GM23338 (cell line): ENCODE data around the gene CLN6. TPM values are rescaled to one million over a fixed set of nuclear protein-coding genes. Genes with fewer than 3 reads are reported as not detected.

Experiments used
- ATAC-seq: fragments of 200-7000 bp; cut with Tn5 transposase; 3 replicates; pipeline ENCODE4 v1.9.1; 2020
- DNase-seq: peaks from one replicate; pipeline ENCODE4 v3.0.0-alpha.2; 2015; ENCODE audit warnings: low spot score
- H2AFZ ChIP-seq: fragments of 200-600 bp; sonication (generic); 2 replicates; pipeline ENCODE4 v1.8.0; 2016; ENCODE audit warnings: antibody characterized with exemption, mild to moderate bottlenecking, moderate library complexity
- H3F3A ChIP-seq: fragments of 200-600 bp; sonication (generic); replicated peaks from 2 replicates; pipeline ENCODE4 v1.8.0; 2017; ENCODE audit warnings: antibody characterized with exemption, mixed run types, low read depth
- H3K27ac ChIP-seq: fragments of 200-600 bp; sonication (generic); 2 replicates; pipeline ENCODE4 v1.6.1; 2016; ENCODE audit warnings: low read depth
- H3K27me3 ChIP-seq: fragments of 200-600 bp; sonication (generic); 2 replicates; pipeline ENCODE4 v1.8.0; 2016; ENCODE audit warnings: mild to moderate bottlenecking, mixed run types, moderate library complexity; ENCODE audit not compliant: insufficient read depth
- H3K36me3 ChIP-seq: fragments of 200-600 bp; sonication (generic); 2 replicates; pipeline ENCODE4 v1.8.0; 2016; ENCODE audit warnings: mild to moderate bottlenecking; ENCODE audit not compliant: insufficient read depth
- H3K4me1 ChIP-seq: fragments of 200-600 bp; sonication (generic); 2 replicates; pipeline ENCODE4 v1.8.0; 2016; ENCODE audit warnings: mild to moderate bottlenecking, moderate library complexity; ENCODE audit not compliant: insufficient read depth
- H3K4me2 ChIP-seq: fragments of 200-600 bp; sonication (generic); 2 replicates; pipeline ENCODE4 v1.7.1; 2017; ENCODE audit warnings: mixed run types
- H3K4me3 ChIP-seq: fragments of 200-600 bp; sonication (generic); 2 replicates; pipeline ENCODE4 v1.6.1; 2016; ENCODE audit warnings: mixed run types
- H3K79me2 ChIP-seq: fragments of 200-600 bp; sonication (generic); replicated peaks from 2 replicates; pipeline ENCODE4 v1.8.0; 2017; ENCODE audit warnings: mild to moderate bottlenecking; ENCODE audit not compliant: insufficient read depth
- H3K9me2 ChIP-seq: fragments of 200-600 bp; sonication (generic); 2 replicates; pipeline ENCODE4 v1.8.0; 2017; ENCODE audit not compliant: insufficient read depth
- H4K20me1 ChIP-seq: fragments of 200-600 bp; sonication (generic); replicated peaks from 2 replicates; pipeline ENCODE4 v1.8.0; 2017; ENCODE audit warnings: mild to moderate bottlenecking; ENCODE audit not compliant: insufficient read depth
- H3K27ac Mint-ChIP-seq: 2 replicates; pipeline ENCODE4 v1.8.0; 2020; ENCODE audit warnings: inconsistent platforms, mild to moderate bottlenecking, moderate library complexity, mixed read lengths
- H3K27me3 Mint-ChIP-seq: 3 replicates; pipeline ENCODE4 v1.8.0; 2022; ENCODE audit warnings: low read depth, mild to moderate bottlenecking, moderate library complexity, mixed read lengths, inconsistent platforms; ENCODE audit not compliant: insufficient read depth, poor library complexity
- H3K36me3 Mint-ChIP-seq: 3 replicates; pipeline ENCODE4 v1.8.0; 2021; ENCODE audit warnings: low read depth, mild to moderate bottlenecking, inconsistent platforms, moderate library complexity, mixed read lengths
- H3K4me1 Mint-ChIP-seq: 3 replicates; pipeline ENCODE4 v1.8.0; 2020; ENCODE audit warnings: mild to moderate bottlenecking, inconsistent platforms, mixed read lengths
- H3K4me3 Mint-ChIP-seq: 3 replicates; pipeline ENCODE4 v1.8.0; 2021; ENCODE audit warnings: moderate library complexity, mild to moderate bottlenecking, inconsistent platforms, mixed read lengths
- H3K9me3 Mint-ChIP-seq: 3 replicates; pipeline ENCODE4 v1.8.0; 2020; ENCODE audit warnings: moderate library complexity, mild to moderate bottlenecking, inconsistent platforms, mixed read lengths
- NANOG ChIP-seq: IDR thresholded peaks from 2 replicates; pipeline ENCODE4 v1.6.1; 2016; ENCODE audit warnings: antibody characterized with exemption, borderline replicate concordance
- POLR2AphosphoS5 ChIP-seq: IDR thresholded peaks from 2 replicates; pipeline ENCODE4 v1.6.1; 2016; ENCODE audit warnings: antibody characterized with exemption, low read depth
- polyA plus RNA-seq: library from polyadenylated mRNA; unstranded; fragments of >200 nt; fragmentation: Nextera tagmentation; extraction: Ambion mirVana; gene quantifications from 2 replicates; pipeline ENCODE4 v1.2.1, GENCODE V29; 2016
- total RNA-seq: library from RNA; depleted of rRNA; stranded (reverse); fragments of >200 nt; shearing (Covaris generic); gene quantifications from 2 replicates; pipeline ENCODE4 v1.2.3, GENCODE V29; 2014
- TF ChIP-seq, protein P1 (sequence below), 2 experiments: fragments of 200-600 bp in 1 of 2; sonication (generic) in 1 of 2; conservative IDR thresholded peaks; 2 replicates each; pipeline versions ENCODE4 v1.5.1 to v1.6.1; 2016 to 2017; ENCODE audit warnings: antibody characterized with exemption in 2 of 2, low read depth in 2 of 2, mild to moderate bottlenecking in 2 of 2, moderate library complexity in 1 of 2
- TF ChIP-seq, protein P2 (sequence below): fragments of 250-450 bp; sonication (Bioruptor Pico); IDR thresholded peaks from 2 replicates; pipeline ENCODE4 v1.5.0; 2020; ENCODE audit warnings: mild to moderate bottlenecking, moderate library complexity

The CLN6 gene
- total and polyA plus RNA-seq, 2 experiments from 2014 or later: 20.7 to 69.5 TPM

DNA sequence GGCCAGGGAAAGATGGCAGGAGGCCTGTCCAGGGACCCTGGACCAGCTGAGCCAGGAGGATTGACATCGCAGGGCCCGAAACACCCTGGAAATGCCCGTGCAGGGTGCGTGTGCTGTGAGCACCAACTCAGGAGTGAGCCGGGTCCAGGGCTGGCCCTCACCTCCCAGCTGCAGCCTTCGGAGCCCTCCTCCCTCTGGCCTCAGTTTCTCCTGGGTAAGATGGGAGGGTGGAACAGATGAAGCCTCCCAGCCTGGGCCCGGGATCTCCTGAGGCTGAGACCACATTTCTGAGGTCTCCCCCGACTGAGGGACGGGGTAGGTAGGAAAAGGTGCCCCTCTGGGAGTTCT is 19.1 kb downstream of the CLN6 start:
- no peak overlapping the region for H3K27ac Mint-ChIP-seq
- Histone ChIP-seq H3K36me3 (no peaks in the 10 kb centered on the region), H3K9me2 (no peaks in the 10 kb centered on the region), H3K27me3 (no peaks in the 10 kb centered on the region), H3K27ac (0 out of 2 replicates have a peak overlapping the region, but pooled peaks have one; percentile 59), H4K20me1 (peaks cover 18% of the 10 kb centered on the region; the same call in 1 of the 2 replicates), H3K4me1 (peaks cover 23% of the 10 kb centered on the region), H3K79me2 (peaks cover 24% of the 10 kb centered on the region), H3K4me2 (peak overlapping the region; percentile 57; the same call in 1 of the 2 replicates), H2AFZ (no peak overlapping the region), H3F3A (peaks cover 15% of the 10 kb centered on the region), H3K4me3 (no peak overlapping the region)
- H3K36me3 Mint-ChIP-seq: peaks cover 8% of the 10 kb centered on the region
- H3K27me3 Mint-ChIP-seq: peaks cover 27% of the 10 kb centered on the region
- no peak overlapping the region for H3K4me3 Mint-ChIP-seq
- peaks cover 47% of the 10 kb centered on the region for H3K4me1 Mint-ChIP-seq
- ATAC-seq (no peak), DNase-seq (no peak)
- TF ChIP-seq, protein P1, sequence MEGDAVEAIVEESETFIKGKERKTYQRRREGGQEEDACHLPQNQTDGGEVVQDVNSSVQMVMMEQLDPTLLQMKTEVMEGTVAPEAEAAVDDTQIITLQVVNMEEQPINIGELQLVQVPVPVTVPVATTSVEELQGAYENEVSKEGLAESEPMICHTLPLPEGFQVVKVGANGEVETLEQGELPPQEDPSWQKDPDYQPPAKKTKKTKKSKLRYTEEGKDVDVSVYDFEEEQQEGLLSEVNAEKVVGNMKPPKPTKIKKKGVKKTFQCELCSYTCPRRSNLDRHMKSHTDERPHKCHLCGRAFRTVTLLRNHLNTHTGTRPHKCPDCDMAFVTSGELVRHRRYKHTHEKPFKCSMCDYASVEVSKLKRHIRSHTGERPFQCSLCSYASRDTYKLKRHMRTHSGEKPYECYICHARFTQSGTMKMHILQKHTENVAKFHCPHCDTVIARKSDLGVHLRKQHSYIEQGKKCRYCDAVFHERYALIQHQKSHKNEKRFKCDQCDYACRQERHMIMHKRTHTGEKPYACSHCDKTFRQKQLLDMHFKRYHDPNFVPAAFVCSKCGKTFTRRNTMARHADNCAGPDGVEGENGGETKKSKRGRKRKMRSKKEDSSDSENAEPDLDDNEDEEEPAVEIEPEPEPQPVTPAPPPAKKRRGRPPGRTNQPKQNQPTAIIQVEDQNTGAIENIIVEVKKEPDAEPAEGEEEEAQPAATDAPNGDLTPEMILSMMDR (conservative IDR thresholded peaks at IDR 0.05; ENCODE audit: low read depth in 2 of 2): no peak
- TF ChIP-seq NANOG (no peak), POLR2AphosphoS5 (no peak)
- TF ChIP-seq, protein P2, sequence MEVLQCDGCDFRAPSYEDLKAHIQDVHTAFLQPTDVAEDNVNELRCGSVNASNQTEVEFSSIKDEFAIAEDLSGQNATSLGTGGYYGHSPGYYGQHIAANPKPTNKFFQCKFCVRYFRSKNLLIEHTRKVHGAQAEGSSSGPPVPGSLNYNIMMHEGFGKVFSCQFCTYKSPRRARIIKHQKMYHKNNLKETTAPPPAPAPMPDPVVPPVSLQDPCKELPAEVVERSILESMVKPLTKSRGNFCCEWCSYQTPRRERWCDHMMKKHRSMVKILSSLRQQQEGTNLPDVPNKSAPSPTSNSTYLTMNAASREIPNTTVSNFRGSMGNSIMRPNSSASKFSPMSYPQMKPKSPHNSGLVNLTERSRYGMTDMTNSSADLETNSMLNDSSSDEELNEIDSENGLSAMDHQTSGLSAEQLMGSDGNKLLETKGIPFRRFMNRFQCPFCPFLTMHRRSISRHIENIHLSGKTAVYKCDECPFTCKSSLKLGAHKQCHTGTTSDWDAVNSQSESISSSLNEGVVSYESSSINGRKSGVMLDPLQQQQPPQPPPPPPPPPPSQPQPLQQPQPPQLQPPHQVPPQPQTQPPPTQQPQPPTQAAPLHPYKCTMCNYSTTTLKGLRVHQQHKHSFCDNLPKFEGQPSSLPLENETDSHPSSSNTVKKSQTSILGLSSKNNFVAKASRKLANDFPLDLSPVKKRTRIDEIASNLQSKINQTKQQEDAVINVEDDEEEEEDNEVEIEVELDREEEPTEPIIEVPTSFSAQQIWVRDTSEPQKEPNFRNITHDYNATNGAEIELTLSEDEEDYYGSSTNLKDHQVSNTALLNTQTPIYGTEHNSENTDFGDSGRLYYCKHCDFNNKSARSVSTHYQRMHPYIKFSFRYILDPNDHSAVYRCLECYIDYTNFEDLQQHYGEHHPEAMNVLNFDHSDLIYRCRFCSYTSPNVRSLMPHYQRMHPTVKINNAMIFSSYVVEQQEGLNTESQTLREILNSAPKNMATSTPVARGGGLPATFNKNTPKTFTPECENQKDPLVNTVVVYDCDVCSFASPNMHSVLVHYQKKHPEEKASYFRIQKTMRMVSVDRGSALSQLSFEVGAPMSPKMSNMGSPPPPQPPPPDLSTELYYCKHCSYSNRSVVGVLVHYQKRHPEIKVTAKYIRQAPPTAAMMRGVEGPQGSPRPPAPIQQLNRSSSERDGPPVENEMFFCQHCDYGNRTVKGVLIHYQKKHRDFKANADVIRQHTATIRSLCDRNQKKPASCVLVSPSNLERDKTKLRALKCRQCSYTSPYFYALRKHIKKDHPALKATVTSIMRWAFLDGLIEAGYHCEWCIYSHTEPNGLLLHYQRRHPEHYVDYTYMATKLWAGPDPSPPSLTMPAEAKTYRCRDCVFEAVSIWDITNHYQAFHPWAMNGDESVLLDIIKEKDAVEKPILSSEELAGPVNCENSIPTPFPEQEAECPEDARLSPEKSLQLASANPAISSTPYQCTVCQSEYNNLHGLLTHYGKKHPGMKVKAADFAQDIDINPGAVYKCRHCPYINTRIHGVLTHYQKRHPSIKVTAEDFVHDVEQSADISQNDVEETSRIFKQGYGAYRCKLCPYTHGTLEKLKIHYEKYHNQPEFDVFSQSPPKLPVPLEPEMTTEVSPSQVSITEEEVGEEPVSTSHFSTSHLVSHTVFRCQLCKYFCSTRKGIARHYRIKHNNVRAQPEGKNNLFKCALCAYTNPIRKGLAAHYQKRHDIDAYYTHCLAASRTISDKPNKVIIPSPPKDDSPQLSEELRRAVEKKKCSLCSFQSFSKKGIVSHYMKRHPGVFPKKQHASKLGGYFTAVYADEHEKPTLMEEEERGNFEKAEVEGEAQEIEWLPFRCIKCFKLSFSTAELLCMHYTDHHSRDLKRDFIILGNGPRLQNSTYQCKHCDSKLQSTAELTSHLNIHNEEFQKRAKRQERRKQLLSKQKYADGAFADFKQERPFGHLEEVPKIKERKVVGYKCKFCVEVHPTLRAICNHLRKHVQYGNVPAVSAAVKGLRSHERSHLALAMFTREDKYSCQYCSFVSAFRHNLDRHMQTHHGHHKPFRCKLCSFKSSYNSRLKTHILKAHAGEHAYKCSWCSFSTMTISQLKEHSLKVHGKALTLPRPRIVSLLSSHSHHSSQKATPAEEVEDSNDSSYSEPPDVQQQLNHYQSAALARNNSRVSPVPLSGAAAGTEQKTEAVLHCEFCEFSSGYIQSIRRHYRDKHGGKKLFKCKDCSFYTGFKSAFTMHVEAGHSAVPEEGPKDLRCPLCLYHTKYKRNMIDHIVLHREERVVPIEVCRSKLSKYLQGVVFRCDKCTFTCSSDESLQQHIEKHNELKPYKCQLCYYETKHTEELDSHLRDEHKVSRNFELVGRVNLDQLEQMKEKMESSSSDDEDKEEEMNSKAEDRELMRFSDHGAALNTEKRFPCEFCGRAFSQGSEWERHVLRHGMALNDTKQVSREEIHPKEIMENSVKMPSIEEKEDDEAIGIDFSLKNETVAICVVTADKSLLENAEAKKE (CRISPR knock-in tag): no peak
- no peaks in the 10 kb centered on the region for H3K9me3 Mint-ChIP-seq
